ENCODE measurements around the gene DISC1.

DNA sequence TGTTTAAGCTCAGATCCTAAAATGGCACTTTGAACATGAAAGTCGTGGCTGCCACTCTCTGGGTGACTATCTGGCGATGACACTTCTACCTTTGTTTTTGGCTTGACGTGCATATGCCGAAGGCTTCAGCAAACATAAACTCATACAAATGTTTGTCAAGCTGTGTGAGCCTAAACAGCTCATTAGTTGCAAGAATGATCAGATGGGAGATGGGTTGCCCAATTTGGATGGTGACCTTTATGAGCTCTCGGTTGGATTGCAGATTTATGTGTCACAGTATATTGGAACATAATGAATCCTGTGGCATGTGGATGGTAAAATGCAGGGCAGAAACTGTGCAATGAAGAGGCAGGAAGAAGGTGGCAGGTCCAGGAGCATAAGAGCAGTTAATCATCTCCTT, 229.3 kb downstream of the DISC1 start:
- TF ChIP-seq, protein P1, sequence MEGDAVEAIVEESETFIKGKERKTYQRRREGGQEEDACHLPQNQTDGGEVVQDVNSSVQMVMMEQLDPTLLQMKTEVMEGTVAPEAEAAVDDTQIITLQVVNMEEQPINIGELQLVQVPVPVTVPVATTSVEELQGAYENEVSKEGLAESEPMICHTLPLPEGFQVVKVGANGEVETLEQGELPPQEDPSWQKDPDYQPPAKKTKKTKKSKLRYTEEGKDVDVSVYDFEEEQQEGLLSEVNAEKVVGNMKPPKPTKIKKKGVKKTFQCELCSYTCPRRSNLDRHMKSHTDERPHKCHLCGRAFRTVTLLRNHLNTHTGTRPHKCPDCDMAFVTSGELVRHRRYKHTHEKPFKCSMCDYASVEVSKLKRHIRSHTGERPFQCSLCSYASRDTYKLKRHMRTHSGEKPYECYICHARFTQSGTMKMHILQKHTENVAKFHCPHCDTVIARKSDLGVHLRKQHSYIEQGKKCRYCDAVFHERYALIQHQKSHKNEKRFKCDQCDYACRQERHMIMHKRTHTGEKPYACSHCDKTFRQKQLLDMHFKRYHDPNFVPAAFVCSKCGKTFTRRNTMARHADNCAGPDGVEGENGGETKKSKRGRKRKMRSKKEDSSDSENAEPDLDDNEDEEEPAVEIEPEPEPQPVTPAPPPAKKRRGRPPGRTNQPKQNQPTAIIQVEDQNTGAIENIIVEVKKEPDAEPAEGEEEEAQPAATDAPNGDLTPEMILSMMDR (IDR thresholded peaks at IDR 0.05) = no peak
- no peak for TF ChIP-seq POLR2A (IDR thresholded peaks at IDR 0.05)
